Activated naive CD4-positive, alpha-beta T cell treated with anti-CD3 and anti-CD28 coated beads for 36 hours (primary cell): Measurements from ENCODE around the gene COA8. TPM values are rescaled to one million over a fixed set of nuclear protein-coding genes. Genes with fewer than 3 reads are reported as not detected.

ENCODE experiments used
- CTCF ChIA-PET: fragments of 350-600 bp; sonication (Branson Sonifier 250); formaldehyde crosslinking; loops from one replicate; lab custom pipeline; 2021; ENCODE audit warnings: antibody characterized with exemption; lab: Charles Lee
- DNase-seq: peaks from one replicate; pipeline ENCODE4 v3.0.0-alpha.2; 2020
- H3K27ac Mint-ChIP-seq: one replicate; pipeline ENCODE4 v1.8.0; 2021; ENCODE audit warnings: mild to moderate bottlenecking, mixed read lengths
- H3K27me3 Mint-ChIP-seq: one replicate; pipeline ENCODE4 v1.8.0; 2021; ENCODE audit warnings: low read depth, mixed read lengths
- H3K36me3 Mint-ChIP-seq: one replicate; pipeline ENCODE4 v1.8.0; 2021; ENCODE audit warnings: low read depth, mixed read lengths
- H3K4me1 Mint-ChIP-seq: one replicate; pipeline ENCODE4 v1.8.0; 2021; ENCODE audit warnings: low read depth, mixed read lengths
- H3K4me3 Mint-ChIP-seq: one replicate; pipeline ENCODE4 v1.8.0; 2021; ENCODE audit warnings: mild to moderate bottlenecking, moderate library complexity, mixed read lengths
- H3K9me3 Mint-ChIP-seq: one replicate; pipeline ENCODE4 v1.8.0; 2021; ENCODE audit warnings: mixed read lengths
- intact Hi-C: fragments of 100-400 bp; cut with micrococcal nuclease; formaldehyde crosslinking; loops from one replicate; pipeline ENCODE4 v1.15.1; 2023
- total RNA-seq, 2 experiments: library from RNA; stranded (reverse); gene quantifications; one replicate each; pipeline ENCODE4 v1.2.3, GENCODE V29; 2021

COA8 gene
- total RNA-seq, 2 experiments from 2014 or later, result 36.8 to 48.4 TPM

- peak; percentile 54 for DNase-seq
- peak overlapping the region; percentile 86 for H3K4me3 Mint-ChIP-seq
- peak overlapping the region; percentile 74 for H3K27ac Mint-ChIP-seq
- peaks cover 36% of the 10 kb centered on the region for H3K4me1 Mint-ChIP-seq
- no peaks in the 10 kb centered on the region for H3K27me3 Mint-ChIP-seq
- CTCF ChIA-PET, result interaction anchor here (1.0 kb wide), 1 partner anchor 21 kb away, joined by 3 read pairs; no protein-coding TSS in a partner anchor
- H3K9me3 Mint-ChIP-seq, result no peaks in the 10 kb centered on the region
- peaks cover 3% of the 10 kb centered on the region for H3K36me3 Mint-ChIP-seq
- intact Hi-C loops, result loop anchor here (2.0 to 10.0 kb wide), 4 partner anchors 49 to 297 kb away; partner anchors contain the start of genes BAG5, COA8, MARK3 and TDRD9
Observed at GRCh38 chr14:103628221-103628683, 65.5 kb downstream of the COA8 start.

GRCh38 chr14:103628684-103629502 lies 66.1 kb downstream of the COA8 start, which contains the start of gene KLC1:
Gene KLC1 (plus strand): TSS chr14:103629211. CDS start chr14:103654565, 25,354 bp downstream.
- peak; percentile 85 for DNase-seq
- intact Hi-C loops, result loop anchor here (1.0 to 10.0 kb wide), 5 partner anchors 48 to 296 kb away; partner anchors contain the start of genes BAG5, COA8, MARK3 and TDRD9
- CTCF ChIA-PET, result interaction anchor here (1.0 kb wide), 1 partner anchor 22 kb away, joined by 3 read pairs; no protein-coding TSS in a partner anchor
- Mint-ChIP-seq H3K36me3 (peaks cover 3% of the 10 kb centered on the region), H3K4me1 (peaks cover 40% of the 10 kb centered on the region), H3K9me3 (no peaks in the 10 kb centered on the region), H3K27me3 (no peaks in the 10 kb centered on the region), H3K4me3 (peak within 1 kb of the TSS; percentile 86), H3K27ac (peak within 1 kb of the TSS; percentile 80)

GRCh38 chr14:103629503-103630121 lies 66.9 kb downstream of the COA8 start:
- intact Hi-C loops, result loop anchor here (1.0 to 10.0 kb wide), 5 partner anchors 48 to 295 kb away; partner anchors contain the start of genes BAG5, COA8, MARK3 and TDRD9
- CTCF ChIA-PET, result interaction anchor here (1.0 kb wide), 1 partner anchor 22 kb away, joined by 3 read pairs; no protein-coding TSS in a partner anchor
- Mint-ChIP-seq H3K9me3 (no peaks in the 10 kb centered on the region), H3K4me1 (peaks cover 42% of the 10 kb centered on the region), H3K36me3 (peaks cover 3% of the 10 kb centered on the region), H3K27ac (peak overlapping the region; percentile 50), H3K4me3 (peak overlapping the region; percentile 86), H3K27me3 (no peaks in the 10 kb centered on the region)
- DNase-seq, result peak; percentile 69

GRCh38 chr14:103630364-103631108 lies 67.8 kb downstream of the COA8 start:
- H3K27ac Mint-ChIP-seq, result peak overlapping the region; percentile 50
- no peak for DNase-seq
- no peaks in the 10 kb centered on the region for H3K9me3 Mint-ChIP-seq

GRCh38 chr14:103633391-103633790 lies 70.6 kb downstream of the COA8 start:
- Mint-ChIP-seq H3K4me3 (no peak overlapping the region), H3K27ac (peak overlapping the region; percentile 22), H3K4me1 (peaks cover 57% of the 10 kb centered on the region), H3K27me3 (no peaks in the 10 kb centered on the region), H3K36me3 (peaks cover 12% of the 10 kb centered on the region), H3K9me3 (no peaks in the 10 kb centered on the region)
- CTCF ChIA-PET, result interaction anchor here (0.6 kb wide), 1 partner anchor 31 kb away, joined by 4 read pairs; no protein-coding TSS in a partner anchor
- intact Hi-C loops, result no loop called here
- DNase-seq, result no peak

More at GRCh38 chr14:103630364-103631108, 67.8 kb downstream of the COA8 start:
- Mint-ChIP-seq H3K4me3 (peak overlapping the region; percentile 86), H3K27me3 (no peaks in the 10 kb centered on the region), H3K4me1 (peaks cover 41% of the 10 kb centered on the region), H3K36me3 (peaks cover 3% of the 10 kb centered on the region)
- intact Hi-C loops, result no loop called here
- CTCF ChIA-PET, result no interaction called here

GRCh38 chr14:103634156-103634555 lies 71.4 kb downstream of the COA8 start:
- CTCF ChIA-PET, result no interaction called here
- DNase-seq, result no peak
- peaks cover 61% of the 10 kb centered on the region for H3K4me1 Mint-ChIP-seq
- peaks cover 12% of the 10 kb centered on the region for H3K36me3 Mint-ChIP-seq
- H3K27me3 Mint-ChIP-seq, result no peaks in the 10 kb centered on the region
- intact Hi-C loops, result no loop called here
- no peaks in the 10 kb centered on the region for H3K9me3 Mint-ChIP-seq
- no peak overlapping the region for H3K4me3 Mint-ChIP-seq
- no peak overlapping the region for H3K27ac Mint-ChIP-seq

- intact Hi-C loops, result no loop called here
- CTCF ChIA-PET, result no interaction called here
- no peak overlapping the region for H3K4me3 Mint-ChIP-seq
- peaks cover 52% of the 10 kb centered on the region for H3K4me1 Mint-ChIP-seq
- no peaks in the 10 kb centered on the region for H3K9me3 Mint-ChIP-seq
- no peaks in the 10 kb centered on the region for H3K27me3 Mint-ChIP-seq
- no peak for DNase-seq
- H3K36me3 Mint-ChIP-seq, result peaks cover 9% of the 10 kb centered on the region
- H3K27ac Mint-ChIP-seq, result no peak overlapping the region
Observed at GRCh38 chr14:103638594-103638993, 75.8 kb downstream of the COA8 start.

Other genes starting within 250 kb of the COA8 start
- 100 to 1,000 TPM; 117 to 121 TPM for gene EIF5, start 228.7 kb upstream of the COA8 start, total RNA-seq
- gene MARK3, start 177.5 kb upstream of the COA8 start, total RNA-seq, result 10 to 100 TPM; 62.2 to 64.7 TPM
- gene CKB, start 40.1 kb upstream of the COA8 start, total RNA-seq, result 1 to 10 TPM; 3.8 to 4.9 TPM
- gene TRMT61A, start 33.8 kb upstream of the COA8 start, total RNA-seq, result 1 to 10 TPM; 6.6 to 6.7 TPM
- gene BAG5, start 303 bp upstream of the COA8 start, total RNA-seq, result 10 to 100 TPM; 15.5 to 16.6 TPM
- gene KLC1, start 66.3 kb downstream of the COA8 start, total RNA-seq, result 100 to 1,000 TPM in 1 of 2 experiments, 10 to 100 TPM in 1; 94.8 to 101 TPM
- 10 to 100 TPM; 49.0 to 50.4 TPM for gene XRCC3, start 152.5 kb downstream of the COA8 start, total RNA-seq
- 10 to 100 TPM in 1 of 2 experiments, 1 to 10 TPM in 1; 9.1 to 10.4 TPM for gene ZFYVE21, start 152.8 kb downstream of the COA8 start, total RNA-seq